ENCODE data around the gene KCNH1.

The KCNH1 gene

GRCh38 chr1:210755991-210756659 is 377.8 kb downstream of the KCNH1 start:
- no peak for DNase-seq
- Histone ChIP-seq H3K27me3 (replicated peaks; ENCODE audit: control insufficient read depth, insufficient read depth, low read length, poor library complexity, severe bottlenecking) (no peaks in the 10 kb centered on the region), H3K4me1 (ENCODE audit: control insufficient read depth, insufficient read depth, low read length, poor library complexity, severe bottlenecking) (no peaks in the 10 kb centered on the region), H3K27ac (ENCODE audit: insufficient read depth, low read length, poor library complexity, severe bottlenecking) (no peak overlapping the region), H3K9me3 (ENCODE audit: control insufficient read depth, low read length) (peaks cover 5% of the 10 kb centered on the region), H3K36me3 (ENCODE audit: control insufficient read depth, insufficient read depth, low read length) (no peaks in the 10 kb centered on the region), H3K4me3 (ENCODE audit: insufficient read depth, low read depth, low read length, poor library complexity, severe bottlenecking) (no peak overlapping the region)

GRCh38 chr1:210754878-210755665 is 378.9 kb downstream of the KCNH1 start:
- no peak for DNase-seq
- H3K27ac ChIP-seq (ENCODE audit: insufficient read depth, low read length, poor library complexity, severe bottlenecking): no peak overlapping the region
- no peaks in the 10 kb centered on the region for H3K36me3 ChIP-seq (ENCODE audit: control insufficient read depth, insufficient read depth, low read length)
- peaks cover 2% of the 10 kb centered on the region for H3K9me3 ChIP-seq (ENCODE audit: control insufficient read depth, low read length)
- no peaks in the 10 kb centered on the region for H3K27me3 ChIP-seq (replicated peaks; ENCODE audit: control insufficient read depth, insufficient read depth, low read length, poor library complexity, severe bottlenecking)
- no peak overlapping the region for H3K4me3 ChIP-seq (ENCODE audit: insufficient read depth, low read depth, low read length, poor library complexity, severe bottlenecking)
- H3K4me1 ChIP-seq (ENCODE audit: control insufficient read depth, insufficient read depth, low read length, poor library complexity, severe bottlenecking): no peaks in the 10 kb centered on the region

GRCh38 chr1:210751911-210752310 is 382.0 kb downstream of the KCNH1 start:
- H3K4me1 ChIP-seq (ENCODE audit: control insufficient read depth, insufficient read depth, low read length, poor library complexity, severe bottlenecking): no peaks in the 10 kb centered on the region
- no peaks in the 10 kb centered on the region for H3K27me3 ChIP-seq (replicated peaks; ENCODE audit: control insufficient read depth, insufficient read depth, low read length, poor library complexity, severe bottlenecking)
- no peak overlapping the region for H3K27ac ChIP-seq (ENCODE audit: insufficient read depth, low read length, poor library complexity, severe bottlenecking)
- H3K9me3 ChIP-seq (ENCODE audit: control insufficient read depth, low read length): no peaks in the 10 kb centered on the region
- DNase-seq: no peak
- H3K36me3 ChIP-seq (ENCODE audit: control insufficient read depth, insufficient read depth, low read length): no peaks in the 10 kb centered on the region
- H3K4me3 ChIP-seq (ENCODE audit: insufficient read depth, low read depth, low read length, poor library complexity, severe bottlenecking): no peak overlapping the region

GRCh38 chr1:210750468-210750867 is 383.5 kb downstream of the KCNH1 start:
- Histone ChIP-seq H3K27me3 (replicated peaks; ENCODE audit: control insufficient read depth, insufficient read depth, low read length, poor library complexity, severe bottlenecking) (no peaks in the 10 kb centered on the region), H3K4me1 (ENCODE audit: control insufficient read depth, insufficient read depth, low read length, poor library complexity, severe bottlenecking) (no peaks in the 10 kb centered on the region), H3K4me3 (ENCODE audit: insufficient read depth, low read depth, low read length, poor library complexity, severe bottlenecking) (no peak overlapping the region), H3K27ac (ENCODE audit: insufficient read depth, low read length, poor library complexity, severe bottlenecking) (no peak overlapping the region), H3K36me3 (ENCODE audit: control insufficient read depth, insufficient read depth, low read length) (no peaks in the 10 kb centered on the region), H3K9me3 (ENCODE audit: control insufficient read depth, low read length) (no peaks in the 10 kb centered on the region)
- no peak for DNase-seq

- H3K4me1 ChIP-seq (ENCODE audit: control insufficient read depth, insufficient read depth, low read length, poor library complexity, severe bottlenecking): no peaks in the 10 kb centered on the region
- H3K27ac ChIP-seq (ENCODE audit: insufficient read depth, low read length, poor library complexity, severe bottlenecking): no peak overlapping the region
- H3K27me3 ChIP-seq (replicated peaks; ENCODE audit: control insufficient read depth, insufficient read depth, low read length, poor library complexity, severe bottlenecking): no peaks in the 10 kb centered on the region
- H3K9me3 ChIP-seq (ENCODE audit: control insufficient read depth, low read length): no peaks in the 10 kb centered on the region
- H3K36me3 ChIP-seq (ENCODE audit: control insufficient read depth, insufficient read depth, low read length): no peaks in the 10 kb centered on the region
- no peak overlapping the region for H3K4me3 ChIP-seq (ENCODE audit: insufficient read depth, low read depth, low read length, poor library complexity, severe bottlenecking)
- no peak for DNase-seq
These were observed 385.2 kb downstream of the KCNH1 start for GRCh38 chr1:210748796-210749195.

- Histone ChIP-seq H3K4me1 (ENCODE audit: control insufficient read depth, insufficient read depth, low read length, poor library complexity, severe bottlenecking) (no peaks in the 10 kb centered on the region), H3K27me3 (replicated peaks; ENCODE audit: control insufficient read depth, insufficient read depth, low read length, poor library complexity, severe bottlenecking) (no peaks in the 10 kb centered on the region), H3K36me3 (ENCODE audit: control insufficient read depth, insufficient read depth, low read length) (no peaks in the 10 kb centered on the region), H3K27ac (ENCODE audit: insufficient read depth, low read length, poor library complexity, severe bottlenecking) (no peak overlapping the region), H3K4me3 (ENCODE audit: insufficient read depth, low read depth, low read length, poor library complexity, severe bottlenecking) (no peak overlapping the region), H3K9me3 (ENCODE audit: control insufficient read depth, low read length) (no peaks in the 10 kb centered on the region)
- no peak for DNase-seq
These were observed 386.1 kb downstream of the KCNH1 start for GRCh38 chr1:210747890-210748289.

- Histone ChIP-seq H3K27me3 (replicated peaks; ENCODE audit: control insufficient read depth, insufficient read depth, low read length, poor library complexity, severe bottlenecking) (no peaks in the 10 kb centered on the region), H3K27ac (ENCODE audit: insufficient read depth, low read length, poor library complexity, severe bottlenecking) (no peak overlapping the region), H3K36me3 (ENCODE audit: control insufficient read depth, insufficient read depth, low read length) (no peaks in the 10 kb centered on the region), H3K9me3 (ENCODE audit: control insufficient read depth, low read length) (no peaks in the 10 kb centered on the region), H3K4me3 (ENCODE audit: insufficient read depth, low read depth, low read length, poor library complexity, severe bottlenecking) (no peak overlapping the region), H3K4me1 (ENCODE audit: control insufficient read depth, insufficient read depth, low read length, poor library complexity, severe bottlenecking) (no peaks in the 10 kb centered on the region)
- no peak for DNase-seq
These were observed 386.8 kb downstream of the KCNH1 start for GRCh38 chr1:210747112-210747511.

- Histone ChIP-seq H3K4me3 (ENCODE audit: insufficient read depth, low read depth, low read length, poor library complexity, severe bottlenecking) (no peak overlapping the region), H3K36me3 (ENCODE audit: control insufficient read depth, insufficient read depth, low read length) (no peaks in the 10 kb centered on the region), H3K9me3 (ENCODE audit: control insufficient read depth, low read length) (no peaks in the 10 kb centered on the region), H3K27ac (ENCODE audit: insufficient read depth, low read length, poor library complexity, severe bottlenecking) (no peak overlapping the region), H3K27me3 (replicated peaks; ENCODE audit: control insufficient read depth, insufficient read depth, low read length, poor library complexity, severe bottlenecking) (no peaks in the 10 kb centered on the region), H3K4me1 (ENCODE audit: control insufficient read depth, insufficient read depth, low read length, poor library complexity, severe bottlenecking) (no peaks in the 10 kb centered on the region)
- DNase-seq: no peak
These were observed 387.8 kb downstream of the KCNH1 start for GRCh38 chr1:210746024-210746731.

GRCh38 chr1:210743038-210743437 is 390.9 kb downstream of the KCNH1 start:
- Histone ChIP-seq H3K4me3 (ENCODE audit: insufficient read depth, low read depth, low read length, poor library complexity, severe bottlenecking) (no peak overlapping the region), H3K27ac (ENCODE audit: insufficient read depth, low read length, poor library complexity, severe bottlenecking) (no peak overlapping the region), H3K36me3 (ENCODE audit: control insufficient read depth, insufficient read depth, low read length) (no peaks in the 10 kb centered on the region), H3K4me1 (ENCODE audit: control insufficient read depth, insufficient read depth, low read length, poor library complexity, severe bottlenecking) (no peaks in the 10 kb centered on the region), H3K9me3 (ENCODE audit: control insufficient read depth, low read length) (no peaks in the 10 kb centered on the region), H3K27me3 (replicated peaks; ENCODE audit: control insufficient read depth, insufficient read depth, low read length, poor library complexity, severe bottlenecking) (no peaks in the 10 kb centered on the region)
- DNase-seq: no peak

- Histone ChIP-seq H3K27me3 (replicated peaks; ENCODE audit: control insufficient read depth, insufficient read depth, low read length, poor library complexity, severe bottlenecking) (no peaks in the 10 kb centered on the region), H3K27ac (ENCODE audit: insufficient read depth, low read length, poor library complexity, severe bottlenecking) (no peak overlapping the region), H3K9me3 (ENCODE audit: control insufficient read depth, low read length) (no peaks in the 10 kb centered on the region), H3K4me3 (ENCODE audit: insufficient read depth, low read depth, low read length, poor library complexity, severe bottlenecking) (no peak overlapping the region), H3K36me3 (ENCODE audit: control insufficient read depth, insufficient read depth, low read length) (no peaks in the 10 kb centered on the region), H3K4me1 (ENCODE audit: control insufficient read depth, insufficient read depth, low read length, poor library complexity, severe bottlenecking) (no peaks in the 10 kb centered on the region)
- DNase-seq: no peak
These were observed 392.4 kb downstream of the KCNH1 start for GRCh38 chr1:210741564-210741963.
